ENCODE measurements around the gene SERAC1.
A peak's percentile ranks its signal among the peaks of the same experiment; 100 is the strongest.

The SERAC1 gene

DNA sequence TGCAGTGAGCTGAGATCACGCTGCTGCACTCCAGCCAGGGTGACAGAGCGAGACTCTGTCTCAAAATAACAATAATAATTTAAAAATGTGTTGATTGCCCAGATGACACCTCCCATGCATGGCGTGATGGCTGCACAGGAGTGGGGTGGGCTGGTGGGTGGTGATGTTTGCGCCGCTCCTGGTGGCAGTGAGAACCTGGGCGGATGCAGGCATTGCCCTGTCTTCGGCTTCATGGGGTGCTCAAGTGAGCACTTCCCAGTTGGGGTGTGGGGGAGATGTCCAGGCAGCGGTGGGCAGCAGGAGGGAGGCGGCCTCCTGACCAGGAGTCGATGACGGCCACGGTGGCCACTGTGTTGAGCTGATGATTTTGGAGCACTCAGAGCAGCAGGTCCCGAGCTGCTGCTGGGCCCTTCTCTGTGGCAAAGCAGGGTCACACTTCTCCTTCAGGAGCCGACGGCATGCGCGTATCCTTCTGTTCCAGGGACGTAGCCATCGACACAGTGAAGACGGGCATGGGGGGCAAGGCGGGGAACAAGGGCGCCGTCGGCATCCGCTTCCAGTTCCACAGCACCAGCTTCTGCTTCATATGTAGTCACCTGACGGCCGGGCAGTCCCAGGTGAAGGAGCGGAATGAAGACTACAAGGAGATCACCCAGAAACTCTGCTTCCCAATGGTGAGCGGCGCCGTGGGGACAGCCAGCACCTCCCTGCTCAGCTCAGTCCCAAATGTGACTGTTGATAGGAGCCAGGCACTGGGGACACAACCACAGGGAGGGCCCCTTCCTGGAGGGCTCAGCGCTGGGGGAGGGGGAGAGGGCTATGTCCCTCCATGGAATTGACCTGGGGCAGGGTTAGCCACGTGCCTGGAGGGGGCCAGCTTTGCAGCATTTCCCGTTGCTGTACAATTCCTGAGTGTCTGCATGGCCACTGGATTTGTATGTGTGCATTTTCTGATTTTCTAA is 96.7 kb downstream of the SERAC1 start:
- no peaks in the 10 kb centered on the region for H3K27me3 ChIP-seq (ENCODE audit: control insufficient read depth in 3 of 3, insufficient read depth in 3 of 3, low read depth in 1 of 3, low read length in 3 of 3)
- DNase-seq (ENCODE audit: low spot score), result no peak
- H3K36me3 ChIP-seq (replicated peaks in 1 of 2; ENCODE audit: control insufficient read depth in 2 of 2, insufficient read depth in 2 of 2, low read length in 2 of 2), result peaks cover 1 to 18% of the 10 kb centered on the region in 2 donors
- peak overlapping the region; percentile 35 for H2BK12ac ChIP-seq (ENCODE audit: low read length)
- H4K91ac ChIP-seq (ENCODE audit: low read depth, low read length, poor library complexity), result no peak overlapping the region
- no peak overlapping the region for H3K14ac ChIP-seq (ENCODE audit: low read length)
- peak overlapping the region; percentile 40 for H3K18ac ChIP-seq (ENCODE audit: low read length)
- H3K4ac ChIP-seq (ENCODE audit: low read length), result no peak overlapping the region
- peak overlapping the region; percentile 68 for H3K23ac ChIP-seq (ENCODE audit: low read depth, low read length, poor library complexity)
- H3K4me2 ChIP-seq (ENCODE audit: insufficient read depth, low read length, poor library complexity, severe bottlenecking), result no peak overlapping the region
- H3K79me1 ChIP-seq (ENCODE audit: low read depth, low read length), result no peaks in the 10 kb centered on the region
- H2AFZ ChIP-seq (ENCODE audit: low read length), result no peak overlapping the region
- H3K4me1 ChIP-seq (ENCODE audit: control insufficient read depth in 2 of 2, insufficient read depth in 1 of 2, low read depth in 1 of 2, low read length in 2 of 2), result peaks cover 1 to 2% of the 10 kb centered on the region in 2 donors
- peak overlapping the region; percentile 25 for H2BK5ac ChIP-seq (ENCODE audit: low read length)
- no peak overlapping the region for H4K8ac ChIP-seq (ENCODE audit: low read depth, low read length)
- H3K27ac ChIP-seq (replicated peaks; ENCODE audit: low read length), result no peak overlapping the region
- H2AK5ac ChIP-seq (ENCODE audit: low read depth, low read length), result peak overlapping the region; percentile 69
- H3K9me3 ChIP-seq (replicated peaks in 1 of 2; ENCODE audit: control insufficient read depth in 2 of 2, insufficient read depth in 1 of 2, low read depth in 1 of 2, low read length in 2 of 2), result no peaks in the 10 kb centered on the region
- H2BK120ac ChIP-seq (ENCODE audit: low read depth, low read length), result no peak overlapping the region
- H3K9ac ChIP-seq (ENCODE audit: low read depth, low read length, poor library complexity), result no peak overlapping the region
- no CpG with 5 or more reads among the region's 34 CpGs for WGBS, 2 donors (ENCODE audit: extremely low coverage in 2 of 2, insufficient read length in 2 of 2, insufficient replicate concordance in 1 of 2)
- H3K4me3 ChIP-seq (ENCODE audit: low read length in 2 of 2), result no peak overlapping the region
- peak overlapping the region; percentile 35 for H2BK15ac ChIP-seq (ENCODE audit: low read length)

DNA sequence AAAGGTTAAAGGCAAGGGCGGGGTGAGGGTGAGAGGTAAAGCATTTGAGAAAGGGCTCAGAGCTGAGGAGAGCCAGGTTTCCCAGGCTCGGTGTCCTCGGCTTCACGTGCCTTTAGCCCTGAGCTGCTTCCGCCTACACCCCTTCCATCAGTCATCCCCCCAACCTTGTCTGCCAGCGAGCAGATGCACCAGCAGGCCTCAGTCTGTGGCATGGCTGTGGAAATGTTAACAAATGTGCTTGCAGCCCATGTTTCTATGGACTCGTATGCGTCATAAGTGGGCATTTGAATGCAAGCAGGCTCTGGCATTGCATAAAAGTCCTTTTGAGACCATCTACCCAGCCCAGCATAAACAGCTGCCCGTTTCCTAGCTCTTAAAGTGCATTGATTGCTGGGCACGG is 97.5 kb downstream of the SERAC1 start:
- no peak overlapping the region for H3K14ac ChIP-seq (ENCODE audit: low read length)
- no peak overlapping the region for H3K18ac ChIP-seq (ENCODE audit: low read length)
- no peak for DNase-seq (ENCODE audit: low spot score)
- H3K9ac ChIP-seq (ENCODE audit: low read depth, low read length, poor library complexity), result no peak overlapping the region
- H3K36me3 ChIP-seq (replicated peaks in 1 of 2; ENCODE audit: control insufficient read depth in 2 of 2, insufficient read depth in 2 of 2, low read length in 2 of 2), result peaks cover 0 to 18% of the 10 kb centered on the region in 2 donors
- no peak overlapping the region for H2BK12ac ChIP-seq (ENCODE audit: low read length)
- no peaks in the 10 kb centered on the region for H3K79me1 ChIP-seq (ENCODE audit: low read depth, low read length)
- no peak overlapping the region for H2AK5ac ChIP-seq (ENCODE audit: low read depth, low read length)
- H2BK5ac ChIP-seq (ENCODE audit: low read length), result no peak overlapping the region
- H3K4me2 ChIP-seq (ENCODE audit: insufficient read depth, low read length, poor library complexity, severe bottlenecking), result no peak overlapping the region
- H3K23ac ChIP-seq (ENCODE audit: low read depth, low read length, poor library complexity), result no peak overlapping the region
- no peak overlapping the region for H2BK120ac ChIP-seq (ENCODE audit: low read depth, low read length)
- no peak overlapping the region for H2BK15ac ChIP-seq (ENCODE audit: low read length)
- H4K91ac ChIP-seq (ENCODE audit: low read depth, low read length, poor library complexity), result no peak overlapping the region
- H4K8ac ChIP-seq (ENCODE audit: low read depth, low read length), result no peak overlapping the region
- no CpG with 5 or more reads among the region's 10 CpGs for WGBS, 2 donors (ENCODE audit: extremely low coverage in 2 of 2, insufficient read length in 2 of 2, insufficient replicate concordance in 1 of 2)
- H3K4ac ChIP-seq (ENCODE audit: low read length), result no peak overlapping the region
- no peak overlapping the region for H3K27ac ChIP-seq (replicated peaks; ENCODE audit: low read length)
- peaks cover 1 to 2% of the 10 kb centered on the region in 2 donors for H3K4me1 ChIP-seq (ENCODE audit: control insufficient read depth in 2 of 2, insufficient read depth in 1 of 2, low read depth in 1 of 2, low read length in 2 of 2)
- H3K9me3 ChIP-seq (replicated peaks in 1 of 2; ENCODE audit: control insufficient read depth in 2 of 2, insufficient read depth in 1 of 2, low read depth in 1 of 2, low read length in 2 of 2), result no peaks in the 10 kb centered on the region
- no peak overlapping the region for H2AFZ ChIP-seq (ENCODE audit: low read length)
- no peak overlapping the region for H3K4me3 ChIP-seq (ENCODE audit: low read length in 2 of 2)
- no peaks in the 10 kb centered on the region for H3K27me3 ChIP-seq (ENCODE audit: control insufficient read depth in 3 of 3, insufficient read depth in 3 of 3, low read depth in 1 of 3, low read length in 3 of 3)

DNA sequence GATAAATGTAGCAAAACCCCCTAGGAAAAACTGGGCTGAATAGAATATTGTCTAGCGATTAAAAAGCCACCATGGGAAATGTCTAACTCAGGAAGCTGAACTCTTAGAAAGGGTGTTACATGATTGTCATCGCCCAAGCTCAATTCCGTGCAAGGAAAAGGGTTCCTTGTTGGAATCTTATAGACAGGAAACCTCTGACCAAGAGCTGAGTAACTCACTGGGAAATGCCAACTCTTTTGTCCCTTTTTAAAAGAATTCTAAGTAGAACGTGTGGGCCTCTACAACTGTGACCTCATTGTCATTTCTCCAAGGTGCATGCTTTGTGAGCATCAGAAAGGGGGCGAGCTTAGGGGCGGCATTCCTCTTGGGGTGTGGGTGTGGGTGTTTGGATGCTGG is 98.3 kb downstream of the SERAC1 start:
- Histone ChIP-seq H2BK120ac (ENCODE audit: low read depth, low read length) (no peak overlapping the region), H2AK5ac (ENCODE audit: low read depth, low read length) (no peak overlapping the region), H3K23ac (ENCODE audit: low read depth, low read length, poor library complexity) (no peak overlapping the region), H4K91ac (ENCODE audit: low read depth, low read length, poor library complexity) (no peak overlapping the region), H3K27me3 (ENCODE audit: control insufficient read depth in 3 of 3, insufficient read depth in 3 of 3, low read depth in 1 of 3, low read length in 3 of 3) (no peaks in the 10 kb centered on the region), H4K8ac (ENCODE audit: low read depth, low read length) (no peak overlapping the region), H3K18ac (ENCODE audit: low read length) (no peak overlapping the region), H3K14ac (ENCODE audit: low read length) (no peak overlapping the region), H3K4me3 (ENCODE audit: low read length in 2 of 2) (no peak overlapping the region), H3K9ac (ENCODE audit: low read depth, low read length, poor library complexity) (no peak overlapping the region), H2BK12ac (ENCODE audit: low read length) (no peak overlapping the region), H3K27ac (replicated peaks; ENCODE audit: low read length) (no peak overlapping the region), H3K4me2 (ENCODE audit: insufficient read depth, low read length, poor library complexity, severe bottlenecking) (no peak overlapping the region), H3K9me3 (replicated peaks in 1 of 2; ENCODE audit: control insufficient read depth in 2 of 2, insufficient read depth in 1 of 2, low read depth in 1 of 2, low read length in 2 of 2) (no peaks in the 10 kb centered on the region), H3K4ac (ENCODE audit: low read length) (no peak overlapping the region), H2AFZ (ENCODE audit: low read length) (no peak overlapping the region), H2BK5ac (ENCODE audit: low read length) (no peak overlapping the region), H2BK15ac (ENCODE audit: low read length) (no peak overlapping the region), H3K4me1 (ENCODE audit: control insufficient read depth in 2 of 2, insufficient read depth in 1 of 2, low read depth in 1 of 2, low read length in 2 of 2) (peaks cover 1 to 2% of the 10 kb centered on the region in 2 donors), H3K79me1 (ENCODE audit: low read depth, low read length) (no peaks in the 10 kb centered on the region), H3K36me3 (replicated peaks in 1 of 2; ENCODE audit: control insufficient read depth in 2 of 2, insufficient read depth in 2 of 2, low read length in 2 of 2) (peaks cover 0 to 21% of the 10 kb centered on the region in 2 donors)
- DNase-seq (ENCODE audit: low spot score), result no peak
- WGBS, 2 donors (ENCODE audit: extremely low coverage in 2 of 2, insufficient read length in 2 of 2, insufficient replicate concordance in 1 of 2), result no CpG with 5 or more reads among the region's 6 CpGs
